ENCODE measurements around the gene ACSS2. TPM values are rescaled to one million over a fixed set of nuclear protein-coding genes. Genes with fewer than 3 reads are reported as not detected.

Gene ACSS2
- total RNA-seq, 4 donors from 2014 or later, result 158 to 473 (median 267) TPM

DNA sequence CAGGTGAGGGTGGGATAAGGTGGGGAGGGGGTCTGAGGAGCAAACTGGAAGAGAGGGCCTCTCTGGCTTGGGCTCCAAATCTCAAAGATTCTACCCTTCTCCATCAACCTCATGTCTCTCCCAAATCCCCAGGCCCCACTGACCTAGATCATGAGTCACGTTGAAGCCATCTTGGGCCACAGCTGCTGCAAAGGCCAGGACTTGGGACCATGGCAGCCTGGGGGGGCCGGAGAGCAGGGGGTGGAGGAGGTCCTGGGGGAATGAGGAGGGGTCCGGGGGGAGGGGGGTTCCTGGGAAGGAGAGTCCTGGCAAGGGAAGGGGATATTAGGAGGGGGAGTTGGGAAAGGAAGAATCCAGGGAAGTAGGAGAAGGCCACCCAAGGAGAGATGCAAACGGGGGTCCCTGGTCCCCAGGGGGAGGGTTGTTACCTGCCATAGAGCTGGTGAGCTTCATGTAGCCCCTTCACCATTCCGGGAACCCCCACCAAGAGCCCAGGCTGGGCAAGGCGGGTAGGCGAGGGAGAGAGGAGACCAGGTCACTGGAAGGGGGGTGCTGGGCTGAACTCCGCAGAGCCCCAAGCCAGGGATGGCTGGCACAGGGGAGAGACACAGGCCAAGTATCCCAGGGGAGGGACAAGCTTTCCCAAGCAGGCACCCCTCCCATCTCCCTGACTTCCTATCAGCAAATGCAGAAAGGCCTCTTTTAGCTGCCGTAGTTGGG is 16.4 kb upstream of the ACSS2 start:
- TF ChIP-seq CTCF (IDR thresholded peaks at IDR 0.05) (no peak), POLR2A (IDR thresholded peaks at IDR 0.05) (no peak)
- Histone ChIP-seq H3K4me3 (no peak overlapping the region), H3K9me3 (no peaks in the 10 kb centered on the region), H3K27ac (no peak overlapping the region), H3K36me3 (peaks cover 0 to 11% (median 0%) of the 10 kb centered on the region in 3 donors), H3K27me3 (no peaks in the 10 kb centered on the region), H3K4me1 (no peaks in the 10 kb centered on the region)
- DNase-seq, result no peak

GRCh38 chr20:34861386-34862084 is 14.9 kb upstream of the ACSS2 start:
- no peaks in the 10 kb centered on the region for H3K27me3 ChIP-seq
- peaks cover 0 to 11% (median 0%) of the 10 kb centered on the region in 3 donors for H3K36me3 ChIP-seq
- DNase-seq, result peak in 2 of 3 donors; percentile 84 to 87
- H3K9me3 ChIP-seq, result no peaks in the 10 kb centered on the region
- no peak overlapping the region for H3K4me3 ChIP-seq
- H3K4me1 ChIP-seq, result no peaks in the 10 kb centered on the region
- H3K27ac ChIP-seq, result no peak overlapping the region
- TF ChIP-seq POLR2A (IDR thresholded peaks at IDR 0.05) (peak in 1 of 2 donors; percentile 37), CTCF (IDR thresholded peaks at IDR 0.05) (peak in 1 of 6 experiments; percentile 34)

DNA sequence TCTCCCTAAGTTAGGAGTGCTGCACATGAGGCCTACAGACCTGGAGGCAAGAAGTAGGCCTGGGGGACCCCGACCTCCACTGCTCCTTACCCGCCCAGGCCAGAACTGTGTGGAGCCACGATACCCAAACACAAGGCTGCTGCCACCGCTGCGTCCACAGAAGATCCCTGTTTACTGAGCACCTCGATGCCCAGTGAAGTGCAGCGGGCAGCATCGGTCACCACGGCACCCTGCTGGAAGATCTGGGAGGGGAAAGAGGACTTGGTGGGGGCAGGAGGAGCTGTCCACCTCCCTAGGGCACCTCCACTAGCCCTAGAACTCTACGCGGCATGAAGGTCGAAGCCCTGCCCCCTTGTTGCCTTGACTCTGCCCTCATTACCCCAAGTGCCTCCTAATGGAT is 13.7 kb upstream of the ACSS2 start:
- Histone ChIP-seq H3K9me3 (no peaks in the 10 kb centered on the region), H3K4me1 (no peaks in the 10 kb centered on the region), H3K27me3 (no peaks in the 10 kb centered on the region), H3K27ac (no peak overlapping the region), H3K4me3 (no peak overlapping the region), H3K36me3 (peaks cover 0 to 11% (median 0%) of the 10 kb centered on the region in 3 donors)
- DNase-seq, result no peak
- TF ChIP-seq POLR2A (IDR thresholded peaks at IDR 0.05) (no peak), CTCF (IDR thresholded peaks at IDR 0.05) (no peak)

- Histone ChIP-seq H3K27ac (no peak overlapping the region), H3K36me3 (peaks cover 0 to 11% (median 0%) of the 10 kb centered on the region in 3 donors), H3K9me3 (no peaks in the 10 kb centered on the region), H3K27me3 (no peaks in the 10 kb centered on the region), H3K4me1 (no peaks in the 10 kb centered on the region), H3K4me3 (no peak overlapping the region)
- no peak for TF ChIP-seq POLR2A (IDR thresholded peaks at IDR 0.05)
- no peak for TF ChIP-seq CTCF (IDR thresholded peaks at IDR 0.05)
- DNase-seq, result no peak
Measured at GRCh38 chr20:34863421-34863965, 12.9 kb upstream of the ACSS2 start.

DNA sequence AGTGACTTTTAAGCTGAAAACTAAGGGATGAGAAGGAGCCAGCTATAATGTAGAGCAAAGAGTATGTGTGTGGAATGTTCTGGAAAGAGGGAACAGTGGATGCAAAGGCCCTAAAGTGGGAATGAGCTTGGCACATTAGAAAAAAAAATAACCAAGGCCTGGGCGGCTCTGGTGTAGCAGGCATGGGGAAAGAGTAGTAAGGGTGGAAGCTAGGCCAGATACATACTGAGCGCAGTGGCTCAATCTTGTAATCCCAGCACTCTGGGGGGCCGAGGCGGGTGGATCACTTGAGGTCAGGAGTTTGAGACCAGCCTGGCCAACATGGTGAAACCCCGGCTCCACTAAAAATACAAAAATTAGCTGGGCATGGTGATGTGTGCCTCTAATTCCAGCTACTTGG is 12.2 kb upstream of the ACSS2 start:
- Histone ChIP-seq H3K9me3 (no peaks in the 10 kb centered on the region), H3K27ac (no peak overlapping the region), H3K36me3 (peaks cover 0 to 11% (median 0%) of the 10 kb centered on the region in 3 donors), H3K4me3 (no peak overlapping the region), H3K27me3 (no peaks in the 10 kb centered on the region), H3K4me1 (no peaks in the 10 kb centered on the region)
- no peak for DNase-seq
- TF ChIP-seq CTCF (IDR thresholded peaks at IDR 0.05) (no peak), POLR2A (IDR thresholded peaks at IDR 0.05) (no peak)

Measured in Peyer's patch (tissue), 4 donors.